ENCODE results near the gene CLDND1. TPM values are rescaled to one million over a fixed set of nuclear protein-coding genes. Genes with fewer than 3 reads are reported as not detected.

CLDND1 gene
- total and polyA plus RNA-seq, 7 donors: 17.1 to 301 (median 193) TPM

- no peak for DNase-seq
- Histone ChIP-seq H3K27ac (no peak overlapping the region), H3K27me3 (no peaks in the 10 kb centered on the region), H3K4me1 (no peaks in the 10 kb centered on the region), H3K4me3 (no peak overlapping the region), H3K9me3 (no peaks in the 10 kb centered on the region), H3K36me3 (no peaks in the 10 kb centered on the region)
- 9 to 25% methylated on average over 3 of the region's 3 CpGs for WGBS, 2 donors
- intact Hi-C loops (cut with DNase I): no loop called here
- no peak for TF ChIP-seq CTCF (IDR thresholded peaks at IDR 0.05)
- no peak for TF ChIP-seq POLR2AphosphoS5 (IDR thresholded peaks at IDR 0.05)
- TF ChIP-seq EP300 (IDR thresholded peaks at IDR 0.05): no peak
- TF ChIP-seq POLR2A (IDR thresholded peaks at IDR 0.05): no peak
Observed at GRCh38 chr3:98565237-98565643, 42.5 kb upstream of the CLDND1 start.

GRCh38 chr3:98564282-98565005, 41.7 kb upstream of the CLDND1 start:
- intact Hi-C loops (cut with DNase I): no loop called here
- no peak overlapping the region for H3K27ac ChIP-seq

GRCh38 chr3:98563661-98564281, 41.1 kb upstream of the CLDND1 start:
- Histone ChIP-seq H3K9me3 (no peaks in the 10 kb centered on the region), H3K27ac (no peak overlapping the region), H3K36me3 (no peaks in the 10 kb centered on the region), H3K4me1 (no peaks in the 10 kb centered on the region), H3K4me3 (no peak overlapping the region), H3K27me3 (no peaks in the 10 kb centered on the region)
- 58 to 74% methylated on average over 4 of the region's 4 CpGs for WGBS, 2 donors
- intact Hi-C loops (cut with DNase I): no loop called here
- no peak for DNase-seq
- TF ChIP-seq POLR2A (IDR thresholded peaks at IDR 0.05) (no peak), CTCF (IDR thresholded peaks at IDR 0.05) (no peak), POLR2AphosphoS5 (IDR thresholded peaks at IDR 0.05) (no peak), EP300 (IDR thresholded peaks at IDR 0.05) (no peak)

More at GRCh38 chr3:98564282-98565005, 41.7 kb upstream of the CLDND1 start:
- no peak for DNase-seq
- Histone ChIP-seq H3K36me3 (no peaks in the 10 kb centered on the region), H3K9me3 (no peaks in the 10 kb centered on the region), H3K4me3 (no peak overlapping the region), H3K27me3 (no peaks in the 10 kb centered on the region), H3K4me1 (no peaks in the 10 kb centered on the region)
- 60 to 78% methylated on average over 7 of the region's 7 CpGs for WGBS, 2 donors
- TF ChIP-seq CTCF (IDR thresholded peaks at IDR 0.05): no peak
- TF ChIP-seq POLR2A (IDR thresholded peaks at IDR 0.05): no peak
- no peak for TF ChIP-seq POLR2AphosphoS5 (IDR thresholded peaks at IDR 0.05)
- no peak for TF ChIP-seq EP300 (IDR thresholded peaks at IDR 0.05)

GRCh38 chr3:98561727-98562521, 39.2 kb upstream of the CLDND1 start:
- H3K27me3 ChIP-seq: no peaks in the 10 kb centered on the region
- H3K4me1 ChIP-seq: no peaks in the 10 kb centered on the region
- H3K4me3 ChIP-seq: no peak overlapping the region
- H3K9me3 ChIP-seq: no peaks in the 10 kb centered on the region
- WGBS, 2 donors: 74 to 82% methylated on average over 5 of the region's 5 CpGs
- intact Hi-C loops (cut with DNase I): no loop called here
- H3K36me3 ChIP-seq: no peaks in the 10 kb centered on the region
- TF ChIP-seq EP300 (IDR thresholded peaks at IDR 0.05) (no peak), CTCF (IDR thresholded peaks at IDR 0.05) (no peak), POLR2AphosphoS5 (IDR thresholded peaks at IDR 0.05) (no peak), POLR2A (IDR thresholded peaks at IDR 0.05) (no peak)
- no peak for DNase-seq
- no peak overlapping the region for H3K27ac ChIP-seq

Measured in sigmoid colon (tissue), 7 donors.